GM18511 (cell line): ENCODE results near the gene SNTG2.

Source experiments
- ATAC-seq: cut with Tn5 transposase; IDR thresholded peaks from one replicate; pipeline ENCODE4 v1.9.1; 2021; ENCODE audit warnings: mild to moderate bottlenecking, moderate library complexity; ENCODE audit not compliant: unreplicated experiment

Gene SNTG2

GRCh38 chr2:1306687-1307516 is 356.3 kb downstream of the SNTG2 start:
- ATAC-seq: no peak

- no peak for ATAC-seq
Measured at GRCh38 chr2:1307670-1308069, 357.0 kb downstream of the SNTG2 start.

DNA sequence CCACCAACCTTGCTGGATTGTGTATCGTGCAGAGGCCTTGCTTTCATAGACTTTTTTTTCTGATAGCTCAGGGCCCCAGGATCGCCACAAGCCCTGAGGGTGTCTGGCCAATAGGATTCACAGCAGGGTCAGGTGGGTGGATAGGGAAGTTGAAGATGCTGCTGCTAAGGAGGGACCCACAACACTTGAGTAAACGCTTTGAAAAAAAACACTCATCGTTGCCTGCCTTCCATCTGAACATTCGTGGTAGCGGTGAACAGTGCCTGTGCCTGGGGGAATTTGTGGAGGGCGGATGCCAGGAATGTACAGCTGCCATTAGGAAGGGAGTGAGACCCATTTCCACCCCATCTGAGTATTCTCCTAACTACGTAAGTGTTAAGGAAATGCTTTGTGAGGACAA is 358.0 kb downstream of the SNTG2 start:
- ATAC-seq: no peak

- ATAC-seq: no peak
Measured at GRCh38 chr2:1309507-1309906, 358.9 kb downstream of the SNTG2 start.

- ATAC-seq: no peak
Measured at GRCh38 chr2:1310202-1310601, 359.6 kb downstream of the SNTG2 start.

- ATAC-seq: no peak
Measured at GRCh38 chr2:1310866-1311265, 360.2 kb downstream of the SNTG2 start.

GRCh38 chr2:1313240-1313924 is 362.7 kb downstream of the SNTG2 start:
- no peak for ATAC-seq

GRCh38 chr2:1314254-1314653 is 363.6 kb downstream of the SNTG2 start:
- no peak for ATAC-seq

DNA sequence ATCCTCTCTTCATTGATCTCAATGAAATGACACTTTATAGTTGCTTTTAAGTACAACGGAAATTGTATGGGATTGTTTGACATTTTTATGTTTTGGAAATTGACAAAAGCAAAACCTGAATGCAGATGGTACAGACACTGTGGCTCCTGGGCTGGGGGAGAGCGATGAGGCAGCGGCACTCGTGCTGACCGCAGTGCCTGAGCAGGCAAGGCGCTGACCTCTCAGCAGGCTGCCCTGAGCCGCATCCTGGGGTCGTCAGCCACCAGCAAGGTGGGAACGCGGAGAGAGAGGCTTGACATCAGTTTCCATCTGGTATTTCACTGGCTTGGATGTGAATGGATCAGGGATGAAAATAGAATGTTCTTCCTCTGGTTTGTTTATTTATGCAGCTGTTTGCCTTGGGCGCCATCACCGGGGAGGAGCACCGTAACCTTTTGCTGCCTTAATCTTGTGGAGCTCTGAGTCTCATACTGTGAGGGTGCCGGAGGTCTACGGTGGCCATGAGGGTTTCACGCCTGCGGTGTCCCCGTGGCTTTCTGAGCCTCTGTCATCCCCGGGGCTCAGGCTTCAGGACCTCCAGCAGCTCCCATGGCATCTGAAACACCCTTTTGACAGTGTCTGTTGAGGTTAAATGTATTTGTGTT is 367.8 kb downstream of the SNTG2 start:
- ATAC-seq: no peak

- no peak for ATAC-seq
Measured at GRCh38 chr2:1319393-1319792, 368.7 kb downstream of the SNTG2 start.

DNA sequence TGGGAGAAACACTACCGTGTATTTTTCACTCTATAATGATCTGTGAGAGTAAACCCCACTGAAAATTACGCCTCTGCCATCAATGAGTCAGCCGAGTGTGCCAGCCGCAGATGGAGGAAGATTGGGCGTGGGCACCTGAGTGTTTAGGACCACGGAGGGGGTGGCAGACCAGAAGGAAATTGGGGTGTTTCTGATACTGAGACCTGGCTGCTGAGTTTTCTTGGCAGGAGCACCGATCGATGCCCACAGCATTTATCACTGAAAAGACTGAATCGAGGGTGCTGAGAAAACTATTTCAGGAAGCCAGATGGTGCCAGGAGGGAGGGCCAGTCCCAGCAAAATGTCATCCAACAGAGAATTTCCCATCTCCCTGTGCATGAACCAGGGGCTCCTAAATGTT is 370.7 kb downstream of the SNTG2 start:
- ATAC-seq: no peak

GRCh38 chr2:1324884-1325283 is 374.2 kb downstream of the SNTG2 start:
- no peak for ATAC-seq

DNA sequence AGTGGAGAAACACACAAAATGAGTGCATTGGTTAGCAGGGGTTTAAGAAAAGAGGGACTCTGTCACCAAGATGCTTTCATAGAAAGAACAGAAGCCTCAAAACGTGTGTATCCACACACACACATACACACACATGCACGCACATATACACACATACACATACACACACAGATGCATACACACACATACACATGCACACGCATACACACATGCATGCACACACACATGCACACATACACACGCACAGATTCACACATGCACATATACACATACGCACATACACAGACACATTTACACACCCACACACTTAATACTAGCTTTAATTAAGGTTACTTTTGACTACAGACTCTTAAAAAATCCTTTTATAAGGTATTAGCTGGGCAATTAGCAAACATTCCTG is 378.0 kb downstream of the SNTG2 start:
- no peak for ATAC-seq

- no peak for ATAC-seq
Measured at GRCh38 chr2:1339388-1340140, 388.9 kb downstream of the SNTG2 start.

DNA sequence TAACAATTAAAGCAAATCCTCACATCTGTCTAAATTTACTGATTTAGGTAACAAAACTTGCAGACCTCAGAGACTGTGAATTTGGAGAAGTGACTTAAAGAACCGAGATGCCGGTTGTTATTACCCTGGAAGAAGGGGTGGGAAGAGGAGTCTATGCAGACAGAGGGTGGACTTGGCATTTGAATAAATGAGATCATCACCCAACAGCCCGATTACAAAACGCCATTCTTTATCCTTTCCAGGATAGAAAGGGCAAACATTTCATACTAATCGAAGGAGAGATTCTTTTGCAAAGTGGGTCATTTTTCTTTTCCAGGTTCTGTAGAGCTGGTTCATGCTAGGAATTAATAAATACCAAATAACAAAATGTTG is 389.5 kb downstream of the SNTG2 start:
- no peak for ATAC-seq

- no peak for ATAC-seq
Measured at GRCh38 chr2:1341404-1342120, 390.9 kb downstream of the SNTG2 start.

DNA sequence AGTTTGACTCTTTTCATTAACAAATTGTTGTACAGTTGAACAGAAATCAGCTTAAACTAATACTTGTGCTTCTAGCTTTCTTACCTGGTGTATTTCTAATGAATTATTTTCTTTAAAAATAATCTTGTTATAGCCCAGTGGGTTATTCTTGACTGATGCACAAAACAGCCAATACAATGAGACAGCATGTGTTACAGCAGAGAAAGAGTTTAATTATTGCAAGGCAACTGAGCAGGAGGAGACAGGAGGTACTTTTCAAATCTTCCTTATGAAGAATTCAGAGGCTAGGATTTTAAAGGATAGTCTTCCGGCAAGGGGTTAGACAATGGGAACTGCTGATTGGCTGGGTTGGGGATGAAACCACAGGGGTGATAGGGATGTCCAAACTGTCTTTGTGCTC is 398.1 kb downstream of the SNTG2 start:
- ATAC-seq: no peak

- no peak for ATAC-seq
Measured at GRCh38 chr2:1350111-1350510, 399.5 kb downstream of the SNTG2 start.

- ATAC-seq: no peak
Measured at GRCh38 chr2:1353124-1353523, 402.5 kb downstream of the SNTG2 start.

- ATAC-seq: no peak
Measured at GRCh38 chr2:1353543-1353942, 402.9 kb downstream of the SNTG2 start.

DNA sequence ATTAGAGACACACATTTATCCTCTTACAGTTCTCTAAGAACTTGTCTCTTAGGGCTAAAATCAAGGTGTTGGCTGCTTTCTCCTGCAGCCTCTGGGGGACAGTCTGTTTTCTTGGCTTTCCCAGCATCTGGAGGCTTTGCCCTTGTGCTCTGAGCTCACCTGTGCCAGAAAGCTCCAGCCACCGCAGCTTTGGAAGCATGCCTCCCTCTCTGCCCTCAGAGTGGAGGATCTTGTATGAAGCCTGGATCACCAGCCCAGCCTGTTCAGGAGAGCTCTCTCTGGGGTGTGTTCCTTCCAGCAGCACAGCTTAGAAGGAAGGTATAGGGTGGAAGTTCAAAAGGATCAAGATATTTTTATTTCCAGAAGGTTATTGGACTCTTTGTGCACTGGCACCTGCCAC is 409.5 kb downstream of the SNTG2 start:
- no peak for ATAC-seq
